ENCODE results near the gene TTI1. TPM values are rescaled to one million over a fixed set of nuclear protein-coding genes. Genes with fewer than 3 reads are reported as not detected.

TTI1 gene
- total and polyA plus RNA-seq, 2 donors (not counting 1 experiment from before 2014, with no cell fraction given): 13.9 to 33.9 TPM

GRCh38 chr20:38005903-38006302, 27.4 kb downstream of the TTI1 start:
- H3K27ac ChIP-seq (ENCODE audit: low read length in 2 of 2): no peak overlapping the region
- H3K27ac Mint-ChIP-seq: no peak overlapping the region
- no peak for TF ChIP-seq CTCF (IDR thresholded peaks at IDR 0.05)
- TF ChIP-seq EZH2 (IDR thresholded peaks at IDR 0.05; ENCODE audit: borderline replicate concordance, insufficient read depth, low read depth, low read length, poor library complexity, severe bottlenecking): no peak
- no peaks in the 10 kb centered on the region for H3K27me3 ChIP-seq (replicated peaks in 1 of 4; ENCODE audit: control extremely low read depth in 1 of 4, control insufficient read depth in 3 of 4, insufficient read depth in 4 of 4, low read length in 3 of 4)
- H4K20me1 ChIP-seq (ENCODE audit: control insufficient read depth, insufficient read depth, low read length, poor library complexity, severe bottlenecking): no peaks in the 10 kb centered on the region
- no peaks in the 10 kb centered on the region for H3K4me1 ChIP-seq (ENCODE audit: control insufficient read depth in 2 of 2, insufficient read depth in 2 of 2, low read length in 2 of 2)
- H3K79me2 ChIP-seq (ENCODE audit: control insufficient read depth, insufficient read depth, low read length): peaks cover 5% of the 10 kb centered on the region
- no peaks in the 10 kb centered on the region for H3K27me3 Mint-ChIP-seq
- H3K36me3 ChIP-seq (replicated peaks in 1 of 2; ENCODE audit: control extremely low read depth in 1 of 2, control insufficient read depth in 1 of 2, extremely low read depth in 1 of 2, insufficient read depth in 2 of 2, low read length in 1 of 2): peaks cover 5 to 65% of the 10 kb centered on the region in 2 experiments
- intact Hi-C loops (cut with micrococcal nuclease): no loop called here
- no peaks in the 10 kb centered on the region for H3K9me3 ChIP-seq (ENCODE audit: control extremely low read depth in 1 of 3, control insufficient read depth in 2 of 3, insufficient read depth in 1 of 3, low read length in 2 of 3)
- no peaks in the 10 kb centered on the region for H3K4me1 Mint-ChIP-seq
- no peak overlapping the region for H3K4me2 ChIP-seq (replicated peaks; ENCODE audit: low read depth, low read length, poor library complexity, severe bottlenecking)
- no peak overlapping the region for H3K9ac ChIP-seq (ENCODE audit: low read length)
- WGBS (ENCODE audit: insufficient coverage): 95% methylated on average over 2 of the region's 5 CpGs
- H3K9me3 Mint-ChIP-seq (ENCODE audit: insufficient read depth): no peaks in the 10 kb centered on the region
- ChIA-PET POLR2A (interaction anchor here (0.6 kb wide), 1 partner anchor 186 kb away, joined by 8 read pairs; no protein-coding TSS in a partner anchor), CTCF (interaction anchor here (1.1 to 1.2 kb wide), 2 partner anchors 11 to 12 kb away, joined by 3 to 4 read pairs; no protein-coding TSS in a partner anchor)
- no peak overlapping the region for H3K4me3 Mint-ChIP-seq
- DNase-seq (no peak), ATAC-seq (ENCODE audit: low read depth) (no peak)
- H2AFZ ChIP-seq (ENCODE audit: insufficient read depth, low read depth, low read length, poor library complexity, severe bottlenecking): no peak overlapping the region
- no peak overlapping the region for H3K4me3 ChIP-seq (ENCODE audit: control extremely low read depth in 1 of 5, extremely low read depth in 1 of 5, insufficient read depth in 1 of 5, low read depth in 2 of 5, low read length in 4 of 5)

- H3K36me3 ChIP-seq (replicated peaks in 1 of 2; ENCODE audit: control extremely low read depth in 1 of 2, control insufficient read depth in 1 of 2, extremely low read depth in 1 of 2, insufficient read depth in 2 of 2, low read length in 1 of 2): peaks cover 5 to 69% of the 10 kb centered on the region in 2 experiments
- no peaks in the 10 kb centered on the region for H3K9me3 Mint-ChIP-seq (ENCODE audit: insufficient read depth)
Measured at GRCh38 chr20:38004416-38004815, 28.8 kb downstream of the TTI1 start.

More at GRCh38 chr20:38004416-38004815, 28.8 kb downstream of the TTI1 start:
- H3K4me3 Mint-ChIP-seq: no peak overlapping the region
- Histone ChIP-seq H3K27me3 (replicated peaks in 1 of 4; ENCODE audit: control extremely low read depth in 1 of 4, control insufficient read depth in 3 of 4, insufficient read depth in 4 of 4, low read length in 3 of 4) (no peaks in the 10 kb centered on the region), H3K4me2 (replicated peaks; ENCODE audit: low read depth, low read length, poor library complexity, severe bottlenecking) (no peak overlapping the region), H3K4me1 (ENCODE audit: control insufficient read depth in 2 of 2, insufficient read depth in 2 of 2, low read length in 2 of 2) (no peaks in the 10 kb centered on the region), H3K9me3 (ENCODE audit: control extremely low read depth in 1 of 3, control insufficient read depth in 2 of 3, insufficient read depth in 1 of 3, low read length in 2 of 3) (no peaks in the 10 kb centered on the region), H4K20me1 (ENCODE audit: control insufficient read depth, insufficient read depth, low read length, poor library complexity, severe bottlenecking) (no peaks in the 10 kb centered on the region), H3K79me2 (ENCODE audit: control insufficient read depth, insufficient read depth, low read length) (peaks cover 5% of the 10 kb centered on the region), H2AFZ (ENCODE audit: insufficient read depth, low read depth, low read length, poor library complexity, severe bottlenecking) (no peak overlapping the region), H3K27ac (ENCODE audit: low read length in 2 of 2) (no peak overlapping the region), H3K9ac (ENCODE audit: low read length) (no peak overlapping the region), H3K4me3 (ENCODE audit: control extremely low read depth in 1 of 5, extremely low read depth in 1 of 5, insufficient read depth in 1 of 5, low read depth in 2 of 5, low read length in 4 of 5) (no peak overlapping the region)
- no peak for ATAC-seq (ENCODE audit: low read depth)
- H3K4me1 Mint-ChIP-seq: no peaks in the 10 kb centered on the region
- no peak for TF ChIP-seq CTCF (IDR thresholded peaks at IDR 0.05)
- no peak for TF ChIP-seq EZH2 (IDR thresholded peaks at IDR 0.05; ENCODE audit: borderline replicate concordance, insufficient read depth, low read depth, low read length, poor library complexity, severe bottlenecking)
- CTCF ChIA-PET: no interaction called here
- DNase-seq: no peak
- no peak overlapping the region for H3K27ac Mint-ChIP-seq
- intact Hi-C loops (cut with micrococcal nuclease): no loop called here
- no CpG with 5 or more reads among the region's 1 CpG for WGBS (ENCODE audit: insufficient coverage)
- POLR2A ChIA-PET: no interaction called here
- no peaks in the 10 kb centered on the region for H3K27me3 Mint-ChIP-seq

Data from B cell (primary cell).